ENCODE results near the gene XAGE1B. TPM values are rescaled to one million over a fixed set of nuclear protein-coding genes. Genes with fewer than 3 reads are reported as not detected.
"Not testable (repeated sequence)": the region's sequence is repeated elsewhere in the genome, so short reads cannot be mapped to it uniquely, and the experiment has no call there.

XAGE1B gene, protein sequence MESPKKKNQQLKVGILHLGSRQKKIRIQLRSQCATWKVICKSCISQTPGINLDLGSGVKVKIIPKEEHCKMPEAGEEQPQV
- total RNA-seq (2014; rRNA removed; shearing (Covaris generic)) (not detected in 2 replicates), total RNA-seq (2022) (not detected in 2 replicates), Bru-seq, nascent RNA (not detected), BruChase-seq, experiment 1, labeled RNA remaining after a 6-hour chase (not detected), BruChase-seq, experiment 2, labeled RNA remaining after a 2-hour chase (not detected)
- long read RNA-seq, result 0 reads

GRCh38 chrX:52516987-52517325, at the start of gene XAGE1B:
XAGE1B (minus strand) TSS chrX:52517063; CDS start chrX:52515527, 1,536 bp downstream.
- H3K9me3 ChIP-seq (ENCODE audit: low read length); H3K36me3 ChIP-seq (ENCODE audit: insufficient read depth, low read length); H4K20me1 ChIP-seq (ENCODE audit: insufficient read depth, low read length); H3K79me2 ChIP-seq (ENCODE audit: insufficient read depth, low read depth, low read length); intact Hi-C loops (cut with micrococcal nuclease; ENCODE audit: unreplicated experiment); H3K4me1 ChIP-seq (ENCODE audit: insufficient read depth, low read length, poor library complexity, severe bottlenecking); CTCF ChIA-PET (ENCODE audit: unreplicated experiment); H2AFZ ChIP-seq (ENCODE audit: low read length); DNase-seq (ENCODE audit: low spot score); BruUV-seq (replicated peaks); H3K9me2 ChIP-seq (ENCODE audit: insufficient read depth, low read length); POLR2A ChIA-PET; H3K4me2 ChIP-seq (ENCODE audit: low read length); H3K4me3 ChIP-seq (ENCODE audit: low read depth, low read length, poor library complexity, severe bottlenecking); H3K27ac ChIP-seq (ENCODE audit: low read depth, low read length, poor library complexity, severe bottlenecking): not testable (repeated sequence)

- intact Hi-C loops (cut with micrococcal nuclease; ENCODE audit: unreplicated experiment), result no loop called here
- no peak overlapping the region for H2AFZ ChIP-seq (ENCODE audit: low read length)
- TF ChIP-seq EZH2phosphoT487 (IDR thresholded peaks at IDR 0.05; ENCODE audit: borderline replicate concordance, low read depth, low read length) (no peak), CTCF (conservative IDR thresholded peaks at IDR 0.05; ENCODE audit: low read length) (no peak)
- no peak for DNase-seq (ENCODE audit: low spot score)
- no peak overlapping the region for H3K4me3 ChIP-seq (ENCODE audit: low read depth, low read length, poor library complexity, severe bottlenecking)
- H4K20me1 ChIP-seq (ENCODE audit: insufficient read depth, low read length), result no peaks in the 10 kb centered on the region
- H3K9me2 ChIP-seq (ENCODE audit: insufficient read depth, low read length), result no peaks in the 10 kb centered on the region
- no peaks in the 10 kb centered on the region for H3K36me3 ChIP-seq (ENCODE audit: insufficient read depth, low read length)
- ChIA-PET POLR2A (no interaction called here), CTCF (ENCODE audit: unreplicated experiment) (no interaction called here)
- no peak overlapping the region for H3K27ac ChIP-seq (ENCODE audit: low read depth, low read length, poor library complexity, severe bottlenecking)
- no peak overlapping the region for H3K4me2 ChIP-seq (ENCODE audit: low read length)
- BruUV-seq (replicated peaks), result no TSS peak
- no peaks in the 10 kb centered on the region for H3K79me2 ChIP-seq (ENCODE audit: insufficient read depth, low read depth, low read length)
- H3K4me1 ChIP-seq (ENCODE audit: insufficient read depth, low read length, poor library complexity, severe bottlenecking), result no peaks in the 10 kb centered on the region
- no peaks in the 10 kb centered on the region for H3K9me3 ChIP-seq (ENCODE audit: low read length)
Measured at GRCh38 chrX:52563105-52563504, 46.2 kb upstream of the XAGE1B start.

GRCh38 chrX:52558140-52558539, 41.3 kb upstream of the XAGE1B start:
- H3K27ac ChIP-seq (ENCODE audit: low read depth, low read length, poor library complexity, severe bottlenecking), result no peak overlapping the region
- ChIA-PET POLR2A (no interaction called here), CTCF (ENCODE audit: unreplicated experiment) (no interaction called here)
- TF ChIP-seq EZH2phosphoT487 (IDR thresholded peaks at IDR 0.05; ENCODE audit: borderline replicate concordance, low read depth, low read length), result no peak
- no peak for TF ChIP-seq CTCF (conservative IDR thresholded peaks at IDR 0.05; ENCODE audit: low read length)
- DNase-seq (ENCODE audit: low spot score), result no peak
- H3K4me1 ChIP-seq (ENCODE audit: insufficient read depth, low read length, poor library complexity, severe bottlenecking), result no peaks in the 10 kb centered on the region
- H4K20me1 ChIP-seq (ENCODE audit: insufficient read depth, low read length), result no peaks in the 10 kb centered on the region
- no TSS peak for BruUV-seq (replicated peaks)
- no peaks in the 10 kb centered on the region for H3K9me3 ChIP-seq (ENCODE audit: low read length)
- no peak overlapping the region for H2AFZ ChIP-seq (ENCODE audit: low read length)
- no peaks in the 10 kb centered on the region for H3K79me2 ChIP-seq (ENCODE audit: insufficient read depth, low read depth, low read length)
- H3K4me3 ChIP-seq (ENCODE audit: low read depth, low read length, poor library complexity, severe bottlenecking), result no peak overlapping the region
- intact Hi-C loops (cut with micrococcal nuclease; ENCODE audit: unreplicated experiment), result no loop called here
- no peak overlapping the region for H3K4me2 ChIP-seq (ENCODE audit: low read length)
- no peaks in the 10 kb centered on the region for H3K9me2 ChIP-seq (ENCODE audit: insufficient read depth, low read length)
- no peaks in the 10 kb centered on the region for H3K36me3 ChIP-seq (ENCODE audit: insufficient read depth, low read length)

Measured in OCI-LY7 (cell line).